Astrocyte of the hippocampus (primary cell): ENCODE data around the gene CTDP1.
"Not testable (repeated sequence)": the region's sequence is repeated elsewhere in the genome, so short reads cannot be mapped to it uniquely, and the experiment has no call there.

Experiments used
- DNase-seq: peaks from one replicate; pipeline ENCODE4 v3.0.0; 2011; ENCODE audit warnings: low read depth, low spot score

The CTDP1 gene

GRCh38 chr18:79723036-79723435 lies 43.4 kb downstream of the CTDP1 start:
- DNase-seq, result no peak

DNA sequence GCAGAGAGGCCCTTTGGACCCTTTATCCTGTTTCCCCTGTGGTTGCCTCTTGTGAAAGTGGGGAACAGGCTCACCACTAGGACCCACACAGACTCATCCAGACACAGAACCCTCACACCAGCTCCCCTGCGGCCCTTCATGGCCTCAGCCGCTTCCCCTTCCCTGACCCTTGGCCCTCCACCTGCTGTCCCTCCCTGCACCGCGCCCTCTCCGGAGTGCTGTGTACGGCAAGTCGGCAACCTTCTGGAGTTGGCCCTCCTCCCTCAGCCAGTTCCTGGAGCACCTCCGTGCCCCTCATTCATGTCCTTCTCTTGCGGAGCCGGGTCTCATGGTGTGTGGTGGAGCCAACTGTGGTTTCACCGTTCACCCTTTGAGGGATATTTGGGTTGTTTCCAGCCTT lies 44.0 kb downstream of the CTDP1 start:
- DNase-seq, result no peak

GRCh38 chr18:79724299-79725080 lies 44.9 kb downstream of the CTDP1 start:
- no peak for DNase-seq

DNA sequence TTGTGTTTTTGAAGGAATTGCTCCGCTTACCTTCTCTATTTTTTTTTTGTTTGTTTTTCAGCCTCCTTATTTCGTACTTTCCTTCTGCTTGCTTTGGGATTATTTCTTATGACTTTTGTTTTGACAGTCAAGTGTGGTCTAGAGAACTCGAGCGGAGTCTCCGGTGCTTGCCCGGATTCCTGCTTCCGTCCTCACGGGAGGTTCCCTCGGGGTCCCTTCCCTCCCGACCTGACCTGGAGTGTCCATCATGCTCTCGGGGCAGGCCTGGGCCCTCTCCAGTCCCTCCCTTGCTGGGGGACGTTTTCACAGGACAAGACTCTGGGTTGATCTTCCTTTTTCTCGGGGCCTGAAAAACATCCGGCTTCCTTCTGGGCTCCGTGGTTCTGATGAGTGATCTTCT lies 45.9 kb downstream of the CTDP1 start:
- no peak for DNase-seq

DNA sequence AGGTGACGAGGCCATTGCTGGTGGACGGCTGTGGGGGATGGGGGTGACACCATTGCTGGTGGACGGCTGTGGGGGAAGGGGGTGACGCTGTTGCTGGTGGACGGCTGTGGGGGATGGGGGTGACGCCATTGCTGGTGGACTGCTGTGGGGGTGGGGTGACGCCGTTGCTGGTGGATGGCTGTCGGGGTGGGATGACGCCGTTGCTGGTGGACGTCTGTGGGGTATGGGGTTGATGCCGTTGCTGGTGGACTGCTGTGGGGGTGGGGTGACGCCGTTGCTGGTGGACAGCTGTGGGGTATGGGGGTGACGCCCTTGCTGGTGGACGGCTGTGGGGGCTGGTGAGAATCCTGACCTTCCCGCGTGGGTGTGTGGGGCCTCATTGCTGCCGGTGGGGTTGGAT lies 47.1 kb downstream of the CTDP1 start:
- DNase-seq, result no peak

DNA sequence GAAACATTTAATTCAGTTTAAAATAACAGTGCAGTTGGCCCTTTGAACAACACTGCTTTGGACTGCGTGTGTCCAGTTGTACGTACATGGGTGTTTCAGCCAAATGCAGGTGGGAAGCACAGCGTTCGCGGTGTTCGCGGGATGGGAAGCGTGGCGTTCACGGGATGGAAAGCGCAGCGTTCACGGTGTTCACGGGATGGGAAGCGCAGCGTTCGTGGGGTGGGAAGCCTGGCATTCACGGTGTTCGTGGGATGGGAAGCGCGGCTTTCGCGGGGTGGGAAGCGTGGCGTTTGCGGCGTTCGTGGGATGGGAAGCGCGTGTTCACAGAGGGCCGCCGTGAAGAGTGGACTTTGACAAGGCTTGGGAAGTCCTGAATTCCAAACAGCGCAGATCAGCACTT lies 47.6 kb downstream of the CTDP1 start:
- DNase-seq, result no peak

DNA sequence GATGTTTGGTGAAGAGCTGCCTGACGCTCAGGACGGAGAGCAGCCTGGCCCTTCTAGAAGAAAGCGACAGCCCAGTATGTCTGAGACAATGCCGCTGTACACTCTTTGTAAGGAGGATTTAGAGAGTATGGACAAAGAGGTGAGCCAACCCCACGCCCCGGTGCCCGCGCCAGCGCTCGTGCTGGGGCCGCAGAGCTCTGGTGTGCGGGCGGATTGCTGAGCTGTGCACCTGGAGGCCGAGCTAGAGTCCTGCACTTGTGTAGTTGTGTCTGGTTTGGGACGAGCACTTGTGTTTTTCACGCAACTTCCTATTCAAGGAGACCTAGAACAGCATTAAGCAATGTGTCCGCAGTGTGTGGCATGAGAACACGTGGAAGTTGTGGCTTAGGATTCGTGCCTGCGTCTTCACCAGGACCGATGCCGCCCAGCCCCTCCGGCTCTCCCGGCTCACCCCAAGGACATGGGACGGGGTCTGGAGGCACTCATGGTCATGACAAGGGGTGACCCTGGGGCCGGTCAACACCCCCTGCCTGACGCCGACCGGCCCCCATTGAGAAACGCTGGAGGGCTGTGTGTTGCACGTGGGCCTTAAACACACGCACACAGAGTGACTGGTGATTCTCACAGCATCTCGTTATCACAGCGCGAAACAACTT lies 49.5 kb downstream of the CTDP1 start:
- DNase-seq, result no peak

- DNase-seq, result no peak
Measured at GRCh38 chr18:79729611-79730010, 50.0 kb downstream of the CTDP1 start.

GRCh38 chr18:79730804-79731203 lies 51.2 kb downstream of the CTDP1 start:
- no peak for DNase-seq

DNA sequence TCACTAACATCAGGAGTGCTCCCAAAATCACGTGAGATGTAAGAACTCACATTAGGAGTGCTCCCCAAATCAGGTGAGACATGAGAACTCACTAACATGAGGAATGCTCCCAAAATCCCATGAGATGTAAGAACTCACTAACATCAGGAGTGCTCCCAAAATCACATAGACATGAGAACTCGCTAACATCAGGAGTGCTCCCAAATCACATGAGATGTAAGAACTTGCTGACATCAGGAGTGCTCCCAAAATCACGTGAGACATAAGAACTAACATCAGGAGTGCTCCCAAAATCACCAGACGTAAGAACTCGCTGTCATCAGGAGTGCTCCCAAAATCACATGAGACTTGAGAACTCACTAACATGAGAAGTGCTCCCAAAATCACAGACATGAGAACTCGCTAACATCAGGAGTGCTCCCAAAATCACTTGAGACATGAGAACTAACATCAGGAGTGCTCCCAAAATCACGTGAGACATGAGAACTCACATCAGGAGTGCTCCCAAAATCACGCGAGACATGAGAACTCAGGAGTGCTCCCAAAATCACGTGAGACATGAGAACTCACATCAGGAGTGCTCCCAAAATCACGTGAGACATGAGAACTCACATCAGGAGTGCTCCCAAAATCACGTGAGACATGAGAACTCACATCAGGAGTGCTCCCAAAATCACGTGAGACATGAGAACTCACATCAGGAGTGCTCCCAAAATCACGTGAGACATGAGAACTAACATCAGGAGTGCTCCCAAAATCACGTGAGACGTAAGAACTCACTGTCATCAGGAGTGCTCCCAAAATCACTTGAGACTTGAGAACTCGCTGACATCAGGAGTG lies 52.5 kb downstream of the CTDP1 start:
- not testable (repeated sequence) for DNase-seq

GRCh38 chr18:79732721-79733025 lies 53.1 kb downstream of the CTDP1 start:
- DNase-seq, result no peak

DNA sequence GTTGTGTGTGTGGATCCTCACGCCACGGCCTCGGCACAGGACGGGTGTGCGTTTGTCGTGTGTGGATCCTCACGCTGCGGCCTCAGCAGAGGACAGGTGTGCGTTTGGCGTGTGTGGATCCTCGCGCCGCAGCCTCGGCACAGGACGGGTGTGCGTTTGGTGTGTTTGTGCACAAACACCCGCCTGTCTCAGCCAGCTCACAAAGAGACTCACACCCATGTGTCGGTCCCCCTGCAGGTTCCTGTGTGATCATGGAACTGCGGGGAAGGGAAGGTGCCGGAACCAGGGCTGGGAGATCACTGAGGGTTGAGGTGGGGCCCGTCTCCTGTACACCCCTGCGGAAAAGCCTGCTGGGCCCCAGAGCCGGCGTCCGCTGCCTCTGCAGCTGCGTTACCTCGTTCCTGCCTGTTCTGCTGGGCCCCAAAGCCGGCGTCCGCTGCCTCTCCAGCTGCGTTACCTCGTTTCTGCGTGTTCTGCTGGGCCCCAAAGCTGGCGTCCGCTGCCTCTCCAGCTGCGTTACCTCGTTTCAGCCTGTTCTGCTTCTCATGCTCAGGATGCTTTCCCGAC lies 53.6 kb downstream of the CTDP1 start:
- DNase-seq, result no peak

- DNase-seq, result no peak
Measured at GRCh38 chr18:79733986-79734770, 54.6 kb downstream of the CTDP1 start.

- DNase-seq, result no peak
Measured at GRCh38 chr18:79735071-79735980, 55.7 kb downstream of the CTDP1 start.

DNA sequence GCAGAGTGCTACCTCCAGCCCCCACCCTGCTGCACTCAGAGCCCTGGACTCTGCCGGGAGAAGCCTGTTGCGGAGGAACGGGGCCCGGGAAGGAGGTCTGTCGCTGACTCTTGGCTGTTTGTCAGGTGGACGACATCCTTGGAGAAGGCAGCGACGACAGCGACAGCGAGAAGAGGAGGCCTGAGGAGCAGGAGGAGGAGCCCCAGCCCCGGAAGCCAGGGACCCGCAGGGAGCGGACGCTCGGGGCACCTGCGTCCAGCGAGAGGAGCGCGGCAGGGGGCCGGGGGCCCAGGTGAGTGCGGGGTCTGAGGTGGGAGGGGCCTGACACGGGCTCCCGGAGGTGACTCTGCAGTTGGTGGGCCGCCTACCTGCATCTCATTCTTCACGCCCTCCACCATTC lies 56.6 kb downstream of the CTDP1 start:
- no peak for DNase-seq

GRCh38 chr18:79736846-79737245 lies 57.2 kb downstream of the CTDP1 start:
- DNase-seq, result no peak

DNA sequence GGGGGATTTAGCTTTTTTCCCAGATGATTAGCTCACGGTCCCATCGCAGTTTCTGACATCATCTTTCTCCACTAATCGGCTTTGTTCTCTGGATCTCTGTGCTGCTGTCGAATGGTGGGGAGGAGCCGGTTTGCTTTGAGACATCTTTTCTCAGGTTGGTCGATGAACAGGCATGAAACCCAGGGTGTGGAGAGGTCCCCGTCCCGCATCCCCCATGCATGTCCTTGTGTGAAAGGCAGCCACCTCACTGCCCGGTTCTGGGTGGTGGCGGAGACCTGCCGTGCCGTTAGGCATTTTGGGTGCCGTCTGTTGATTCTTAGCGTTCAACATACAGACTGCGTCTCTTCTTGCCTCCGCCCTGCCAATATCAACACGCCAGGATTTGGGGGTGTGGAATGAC lies 57.8 kb downstream of the CTDP1 start:
- DNase-seq, result no peak

- no peak for DNase-seq
Measured at GRCh38 chr18:79738041-79738461, 58.4 kb downstream of the CTDP1 start.

GRCh38 chr18:79738581-79739439 lies 59.2 kb downstream of the CTDP1 start:
- no peak for DNase-seq

- no peak for DNase-seq
Measured at GRCh38 chr18:79739440-79739778, 59.8 kb downstream of the CTDP1 start.
